Activated effector memory CD4-positive, alpha-beta T cell treated with Interleukin-2 at 50 U/mL for 16 hours (primary cell): ENCODE data around the gene NCR3LG1.

Experiments
- DNase-seq: peaks from one replicate; pipeline ENCODE4 v3.0.0-alpha.2; 2020

The NCR3LG1 gene

DNA sequence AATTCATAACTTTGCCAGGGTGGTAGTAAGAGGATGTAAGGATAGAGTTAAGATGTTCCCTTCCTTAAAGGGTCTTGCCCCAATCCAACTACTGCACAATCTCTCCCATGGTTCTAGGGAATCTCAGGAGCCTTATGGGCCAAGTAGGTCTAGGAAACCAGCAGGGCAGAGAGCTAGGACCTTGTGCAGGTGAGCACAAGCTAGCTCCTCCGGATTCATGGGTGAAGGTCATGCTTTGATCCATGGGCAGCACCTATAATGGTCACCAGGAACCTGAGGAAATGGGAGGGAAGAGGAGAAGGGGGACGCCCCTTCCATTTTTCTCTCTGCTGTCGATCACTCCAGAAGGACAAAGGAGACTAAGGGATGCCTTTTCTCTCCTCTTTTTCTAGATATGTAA is 20.0 kb downstream of the NCR3LG1 start:
- DNase-seq: no peak

DNA sequence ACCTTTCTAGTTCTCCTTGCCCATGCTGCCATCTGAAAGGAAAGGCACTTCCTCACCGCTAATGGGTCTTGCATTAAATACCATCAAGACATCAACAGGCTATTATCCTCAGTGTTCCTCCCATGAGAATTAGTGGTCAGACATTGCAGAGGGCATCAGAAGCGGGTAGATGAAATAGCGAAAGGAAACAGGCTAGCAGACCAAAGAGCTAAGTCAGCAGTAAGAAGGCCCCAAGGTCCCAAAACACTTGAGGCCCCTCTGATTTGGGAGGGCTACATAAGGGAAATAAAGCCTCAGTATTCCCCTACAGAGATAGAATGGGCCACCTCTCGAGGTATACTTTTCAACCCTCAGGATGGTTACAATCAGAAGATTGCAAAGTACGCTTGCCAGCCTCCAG is 23.9 kb downstream of the NCR3LG1 start:
- no peak for DNase-seq

DNA sequence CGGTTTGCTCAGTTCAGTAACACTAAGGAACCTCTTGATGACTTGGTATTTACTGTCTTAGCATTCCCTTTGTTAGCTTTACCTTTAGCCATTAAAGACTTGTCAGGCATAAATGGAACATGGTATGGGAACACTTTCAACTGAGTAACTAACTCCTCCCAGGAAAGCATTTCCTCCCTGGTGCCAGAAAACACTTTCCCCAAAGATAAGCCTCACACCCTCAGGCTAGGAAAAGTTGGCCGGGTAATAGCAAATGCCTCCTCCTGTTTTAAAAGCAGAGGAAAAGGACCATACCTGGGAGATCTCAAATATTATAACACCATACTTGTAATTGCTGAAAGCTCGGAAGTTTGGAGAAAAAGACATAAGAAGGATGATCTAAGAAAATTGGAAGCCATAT is 24.9 kb downstream of the NCR3LG1 start:
- no peak for DNase-seq

GRCh38 chr11:17378655-17379054 is 27.1 kb downstream of the NCR3LG1 start:
- no peak for DNase-seq

- DNase-seq: no peak
Observed at GRCh38 chr11:17379383-17380180, 28.0 kb downstream of the NCR3LG1 start.

GRCh38 chr11:17381156-17381555 is 29.6 kb downstream of the NCR3LG1 start:
- no peak for DNase-seq

DNA sequence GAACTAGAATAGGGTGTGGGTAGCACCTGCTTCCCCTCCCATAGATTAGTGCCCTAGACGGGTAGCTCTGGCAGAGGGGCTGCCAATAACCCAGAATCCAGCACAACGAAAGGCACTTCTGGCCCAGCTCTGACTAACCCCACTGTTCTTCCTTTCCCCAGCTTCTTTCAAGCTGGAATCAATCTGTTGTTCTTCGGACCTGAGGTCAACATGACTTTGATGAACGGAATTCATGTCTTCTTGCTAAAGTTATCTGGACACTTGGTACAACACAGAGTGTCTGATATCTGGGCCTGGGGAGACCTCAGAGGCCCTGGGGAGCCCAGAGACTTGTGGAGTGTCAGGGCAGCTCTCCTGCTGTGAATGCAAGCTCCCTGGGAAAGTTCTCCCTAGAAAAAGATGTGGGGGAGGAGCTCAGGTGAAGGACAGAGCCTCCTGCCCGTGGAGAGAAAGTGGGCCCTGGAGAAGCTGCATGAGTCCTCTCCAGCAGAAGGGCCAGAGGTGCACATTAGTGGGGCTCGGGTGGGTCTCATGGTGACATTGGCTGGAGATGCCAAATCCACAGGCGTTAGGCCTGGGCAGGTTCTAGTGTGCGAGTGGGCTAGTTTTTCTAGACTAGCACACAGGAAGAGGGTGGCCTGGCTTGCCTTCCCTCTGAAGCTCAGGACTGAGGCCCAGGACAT is 30.6 kb downstream of the NCR3LG1 start:
- DNase-seq: no peak

DNA sequence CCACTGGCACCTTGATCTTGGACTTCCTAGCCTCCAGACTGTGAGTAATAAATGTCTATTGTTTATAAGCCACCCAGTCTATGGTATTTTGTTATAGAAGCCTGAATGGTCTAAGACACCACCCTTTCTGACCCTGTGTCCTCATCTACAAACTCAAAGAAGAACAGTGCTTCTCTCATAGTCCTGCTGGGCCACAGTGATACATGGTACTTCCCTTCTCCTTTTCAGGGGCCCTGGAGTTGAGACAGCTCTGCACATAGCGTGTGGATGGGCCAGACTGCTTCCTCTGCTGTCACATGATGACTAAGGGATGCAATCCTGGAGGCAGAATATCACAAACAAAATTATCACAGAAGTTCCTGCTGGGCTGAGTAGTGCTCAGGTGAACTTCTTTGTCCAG is 31.9 kb downstream of the NCR3LG1 start:
- DNase-seq: no peak

GRCh38 chr11:17384002-17384511 is 32.5 kb downstream of the NCR3LG1 start:
- peak; percentile 57 for DNase-seq

- no peak for DNase-seq
Observed at GRCh38 chr11:17385492-17385891, 33.9 kb downstream of the NCR3LG1 start.

DNA sequence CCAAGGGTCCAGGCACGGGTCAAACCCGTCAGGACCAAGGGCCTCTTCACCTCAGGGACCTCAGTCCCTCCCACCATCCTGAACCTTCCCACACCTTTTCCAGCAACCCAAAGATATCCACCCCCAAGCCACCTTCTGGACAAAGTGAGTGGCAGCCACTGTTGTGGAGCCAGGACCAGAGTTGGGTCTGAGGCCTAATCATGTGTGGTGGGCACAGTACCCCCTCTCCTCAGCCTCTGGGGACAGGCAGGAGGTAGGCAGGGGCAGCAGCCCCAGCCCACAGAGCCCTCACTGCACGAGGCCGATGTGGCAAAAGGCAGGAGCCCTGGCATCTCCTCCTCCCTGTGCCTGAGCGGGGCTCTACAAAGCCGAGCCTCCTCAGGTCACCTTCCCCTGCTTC is 34.3 kb downstream of the NCR3LG1 start:
- DNase-seq: no peak

- DNase-seq: no peak
Observed at GRCh38 chr11:17386331-17387084, 34.9 kb downstream of the NCR3LG1 start.

DNA sequence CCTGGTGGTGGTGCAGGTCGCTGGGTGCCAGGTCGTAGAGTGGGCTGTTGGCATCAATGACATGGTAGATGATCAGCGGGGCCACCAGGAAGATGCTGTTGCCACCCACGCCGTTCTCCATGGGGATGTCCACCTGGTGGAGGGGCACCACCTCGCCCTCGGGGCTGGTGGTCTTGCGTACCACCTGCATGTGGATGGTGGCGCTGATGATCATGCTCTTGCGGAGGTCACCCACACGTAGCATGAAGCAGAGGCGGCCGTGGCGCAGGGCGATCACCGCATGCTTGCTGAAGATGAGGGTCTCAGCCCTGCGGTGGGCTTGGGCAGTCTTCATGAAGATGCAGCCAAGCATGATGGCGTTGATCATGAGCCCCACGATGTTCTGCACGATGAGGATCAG is 35.7 kb downstream of the NCR3LG1 start:
- DNase-seq: no peak

DNA sequence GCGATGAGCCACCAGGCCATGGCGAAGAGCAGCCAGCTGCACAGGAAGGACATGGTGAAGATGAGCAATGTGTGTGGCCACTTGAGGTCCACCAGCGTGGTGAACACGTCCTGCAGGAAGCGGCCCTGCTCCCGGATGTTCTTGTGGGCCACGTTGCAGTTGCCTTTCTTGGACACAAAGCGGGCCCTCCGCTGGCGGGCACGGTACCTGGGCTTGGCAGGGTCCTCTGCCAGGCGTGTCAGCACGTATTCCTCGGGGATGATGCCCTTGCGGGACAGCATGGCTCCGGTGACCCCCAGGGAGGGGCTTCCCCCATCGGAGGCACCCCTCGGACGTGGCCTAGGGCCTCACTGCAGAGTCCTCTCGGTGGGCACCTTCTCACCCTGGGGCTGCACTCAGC is 36.2 kb downstream of the NCR3LG1 start:
- DNase-seq: no peak

GRCh38 chr11:17388609-17389210 is 37.1 kb downstream of the NCR3LG1 start, which contains the start of gene KCNJ11:
TSS of gene KCNJ11 (minus strand) at chr11:17388659. CDS start at chr11:17388091, 568 bp downstream.
- no peak for DNase-seq

DNA sequence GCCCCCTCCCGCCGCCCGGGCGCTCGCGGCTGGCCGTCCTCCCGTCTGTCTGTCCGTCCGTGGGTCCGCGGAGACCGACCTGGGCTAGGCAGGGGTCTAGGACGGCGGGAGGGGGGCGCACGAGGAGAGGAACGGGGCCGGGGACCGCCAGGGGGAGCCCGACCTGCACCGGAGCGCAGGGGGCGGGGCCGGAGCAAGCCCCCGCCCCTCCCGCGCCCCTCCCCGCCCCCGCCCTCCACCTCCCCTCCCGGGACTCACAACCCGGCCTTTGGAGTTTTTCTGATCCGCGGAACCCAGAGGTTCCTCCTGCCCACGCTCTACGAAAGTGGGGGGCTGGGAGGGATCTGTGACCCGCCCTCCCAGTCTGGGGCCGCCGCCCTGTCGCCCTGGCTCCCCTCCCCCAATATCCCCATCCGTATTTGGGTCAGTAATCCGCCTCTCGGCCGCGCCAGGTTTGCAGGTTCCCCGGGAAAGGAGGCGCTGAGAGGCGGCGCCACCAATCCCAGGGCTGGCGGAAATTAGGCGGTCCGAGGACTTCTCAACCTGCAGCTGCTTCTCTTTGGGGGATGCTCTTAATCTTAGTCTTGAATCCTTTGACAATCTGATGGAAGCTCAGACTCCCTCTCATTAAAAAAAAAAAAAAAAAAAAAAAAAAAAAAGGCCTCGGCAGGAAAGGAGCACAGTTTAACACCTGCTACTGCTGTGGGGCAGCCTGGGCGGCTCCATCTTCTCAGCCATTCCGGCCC is 37.8 kb downstream of the NCR3LG1 start:
- peak; percentile 72 for DNase-seq

- DNase-seq: no peak
Observed at GRCh38 chr11:17389957-17390649, 38.5 kb downstream of the NCR3LG1 start.

DNA sequence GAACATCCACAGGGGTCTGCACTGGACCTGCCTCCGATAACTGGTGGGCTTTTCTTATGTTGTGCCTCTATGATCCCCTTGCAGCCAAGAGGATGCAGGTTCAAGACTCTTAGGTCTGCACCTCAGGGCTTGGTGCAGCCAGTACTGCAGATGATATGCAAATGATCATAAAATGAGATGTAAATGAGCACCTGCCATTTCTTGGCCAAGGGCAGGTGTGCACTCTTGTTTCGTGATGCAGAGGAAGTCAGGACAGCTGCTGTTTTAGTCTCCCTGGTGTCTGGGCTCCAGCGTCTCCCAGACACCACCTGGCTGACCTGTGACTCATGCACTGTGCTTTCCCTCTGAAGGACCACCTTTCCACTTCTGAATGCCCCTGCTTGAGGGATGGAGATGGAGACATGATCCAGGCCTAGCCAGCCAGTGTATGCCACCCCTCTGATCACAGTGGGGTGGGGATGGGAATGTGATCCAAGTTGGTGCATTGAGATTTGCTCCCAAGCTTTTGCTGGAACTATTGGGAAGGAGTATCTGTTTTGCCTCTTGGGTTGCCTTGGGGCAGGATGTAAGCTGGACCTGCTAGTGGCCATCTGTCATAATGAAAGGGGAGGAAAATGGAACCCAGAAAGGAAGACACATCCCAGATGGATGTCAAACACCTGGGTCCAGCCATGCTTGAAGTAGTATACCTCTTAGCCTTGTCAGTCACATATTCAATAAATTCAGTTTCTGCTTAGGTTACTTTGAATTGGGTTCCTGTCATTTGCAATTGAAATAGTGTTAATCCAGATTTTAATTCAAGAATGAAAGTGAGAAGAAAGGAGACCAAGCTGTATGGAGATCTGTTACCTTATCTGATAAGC is 40.1 kb downstream of the NCR3LG1 start:
- DNase-seq: no peak

DNA sequence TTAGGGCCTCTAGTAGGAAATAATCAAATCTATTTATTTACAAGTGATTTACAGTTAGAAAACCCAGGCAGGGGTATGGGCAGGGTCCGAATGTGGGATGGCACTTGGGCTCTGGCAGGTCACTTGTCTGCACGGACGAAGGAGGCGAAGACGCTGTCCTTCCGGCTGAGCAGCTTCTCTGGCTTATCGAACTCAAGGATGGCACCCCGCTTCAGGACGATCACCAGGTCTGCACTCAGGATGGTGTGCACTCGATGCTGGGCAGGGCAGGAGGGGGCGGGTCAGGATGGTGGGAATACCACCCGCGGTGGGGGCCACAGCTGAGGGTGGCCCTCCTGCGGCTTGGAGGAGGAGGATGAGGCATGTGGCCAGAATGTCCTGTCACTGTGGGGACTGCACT is 41.3 kb downstream of the NCR3LG1 start:
- DNase-seq: no peak

- DNase-seq: no peak
Observed at GRCh38 chr11:17393472-17393871, 41.9 kb downstream of the NCR3LG1 start.
